Adrenal gland (tissue), 12 donors: ENCODE results near the gene RNF6. TPM values are rescaled to one million over a fixed set of nuclear protein-coding genes. Genes with fewer than 3 reads are reported as not detected.

Experiments
- DNase-seq, 7 donors: peaks; one replicate each; pipeline ENCODE4 v3.0.0-alpha.2; 2019 to 2020
- H3K27ac ChIP-seq, 5 donors: fragments of 200-600 bp; sonication (generic) in 4 of 5; 1 replicate in 3 of 5; 2 replicates in 2 of 5; pipeline versions ENCODE4 v1.5.1 to v1.8.0; 2016 to 2020; ENCODE audit warnings: mild to moderate bottlenecking in 1 of 5
- H3K27me3 ChIP-seq: fragments of 200-600 bp; 2 replicates; pipeline ENCODE4 v1.8.0; 2021
- H3K36me3 ChIP-seq, 2 donors: fragments of 200-600 bp; replicated peaks in 1 of 2; 1 replicate in 1 of 2; 2 replicates in 1 of 2; pipeline versions ENCODE4 v1.5.1 to v1.8.0; 2018 to 2022
- H3K4me1 ChIP-seq, 2 donors: fragments of 200-600 bp; replicated peaks in 1 of 2; 1 replicate in 1 of 2; 2 replicates in 1 of 2; pipeline versions ENCODE4 v1.5.1 to v1.8.0; 2018 to 2021
- H3K4me3 ChIP-seq, 4 donors: fragments of 200-600 bp; sonication (generic) in 3 of 4; one replicate each; pipeline ENCODE4 v1.5.1; 2016 to 2018
- H3K9me3 ChIP-seq, 3 donors: fragments of 200-600 bp; sonication (generic) in 1 of 3; replicated peaks in 1 of 3; 1 replicate in 2 of 3; 2 replicates in 1 of 3; pipeline versions ENCODE4 v1.5.1 to v1.8.0; 2016 to 2021
- CTCF ChIP-seq, 6 experiments: fragments of 450-650 bp in 4 of 6; fragments of 200-600 bp in 2 of 6; sonication (generic) in 1 of 6; IDR thresholded peaks; 1 replicate in 5 of 6; 2 replicates in 1 of 6; pipeline versions ENCODE4 v1.5.1 to v1.8.0; 2016 to 2021; ENCODE audit warnings: antibody characterized with exemption in 6 of 6, mild to moderate bottlenecking in 2 of 6, moderate library complexity in 1 of 6
- POLR2A ChIP-seq, 2 donors: fragments of 450-650 bp; IDR thresholded peaks; one replicate each; pipeline ENCODE4 v1.6.1; 2017; ENCODE audit warnings: antibody characterized with exemption in 2 of 2, mild to moderate bottlenecking in 2 of 2, moderate library complexity in 1 of 2
- WGBS, 4 donors: extraction: QIAGEN DNeasy Blood & Tissue Kit in 2 of 4; methylation state at CpG; one replicate each; pipeline versions ENCODE4 v1.1.5 to v1.1.7; 2013 to 2017; 5-methylcytosine and 5-hydroxymethylcytosine counted together
- intact Hi-C, 2 donors: fragments of 100-400 bp; cut with DNase I; formaldehyde crosslinking; loops; one replicate each; pipeline versions ENCODE4 v1.14.1 to v1.15.0; 2022 to 2023
- polyA plus RNA-seq, 3 donors: library from polyadenylated mRNA; stranded (reverse); fragments of 200-250 nt in 2 of 3; fragments of 350-450 nt in 1 of 3; fragmentation: Illumina TruSeq in 1 of 3; extraction: RNeasy Lipid Tissue Mini Kit (QIAGEN cat#74804) in 1 of 3; gene quantifications; one replicate each; pipeline ENCODE4 v1.2.3, GENCODE V29; 2013 to 2014
- total RNA-seq, 9 donors: library from RNA; depleted of rRNA in 4 of 9; stranded (reverse); fragments of >200 nt in 4 of 9; fragments of 120-200 nt in 1 of 9; fragmentation: NEBNext Ultra II Directional in 1 of 9; extraction: Animal tissue kit (Norgen Biotek cat#: 25700) in 1 of 9; gene quantifications; one replicate each; pipeline versions ENCODE4 v1.1.0 to v1.2.4, GENCODE V29; 2013 to 2023
- donor health status: healthy with polysubstance abuse.
- donor health status: Bipolar disorder and iron deficiency.
- donor health status: DM: yes; HTN: yes; CAD: no.
- donor health status: DM: no; HTN: no; CAD: no.
- donor health status: DM: no; HTN: no; CAD: no.
- donor health status: DM: yes; HTN: yes; CAD: no.

The RNF6 gene
- total and polyA plus RNA-seq, 12 donors: 14.4 to 70.5 (median 31.4) TPM

DNA sequence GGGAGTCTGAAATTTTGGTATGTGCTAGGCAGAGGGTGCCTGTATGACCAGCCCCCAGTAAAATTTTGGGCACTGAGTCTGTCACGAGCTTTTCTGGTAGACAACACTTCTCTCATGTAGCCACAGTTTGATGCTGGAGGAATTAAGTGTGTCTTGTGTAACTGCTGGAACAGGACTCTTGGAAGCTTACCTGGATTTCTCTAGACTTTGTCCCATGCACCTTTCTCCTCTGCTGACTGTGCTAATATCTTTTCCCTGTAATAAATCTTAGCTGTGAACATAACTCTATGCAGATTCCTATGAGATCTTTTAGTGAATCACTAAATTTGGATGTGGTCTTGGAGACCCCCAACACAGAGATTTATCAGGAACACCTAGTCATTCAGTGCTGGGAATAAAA is 13.8 kb downstream of the RNF6 start:
- Histone ChIP-seq H3K4me1 (peaks cover 0 to 2% of the 10 kb centered on the region in 2 donors), H3K4me3 (no peak overlapping the region), H3K27ac (no peak overlapping the region), H3K36me3 (peaks cover 0 to 43% of the 10 kb centered on the region in 2 donors), H3K27me3 (no peaks in the 10 kb centered on the region), H3K9me3 (no peaks in the 10 kb centered on the region)
- intact Hi-C loops: no loop called here
- no peak for TF ChIP-seq CTCF (IDR thresholded peaks at IDR 0.05)
- TF ChIP-seq POLR2A (IDR thresholded peaks at IDR 0.05): no peak
- DNase-seq: no peak
- 88 to 100% (median 93%) methylated on average over 1 of the region's 1 CpG for WGBS, 4 donors

- no peaks in the 10 kb centered on the region for H3K36me3 ChIP-seq
- peak in 1 of 7 donors; percentile 12 for DNase-seq
- peak overlapping the region in 3 of 5 donors; percentile 14 to 80 (median 67) for H3K27ac ChIP-seq
- TF ChIP-seq CTCF (IDR thresholded peaks at IDR 0.05) (no peak), POLR2A (IDR thresholded peaks at IDR 0.05) (no peak)
- H3K4me1 ChIP-seq: peaks cover 0 to 18% of the 10 kb centered on the region in 2 donors
- no peaks in the 10 kb centered on the region for H3K9me3 ChIP-seq
- H3K27me3 ChIP-seq: no peaks in the 10 kb centered on the region
- intact Hi-C loops: no loop called here
- no peak overlapping the region for H3K4me3 ChIP-seq
Measured at GRCh38 chr13:26202365-26202972, 19.6 kb downstream of the RNF6 start.

- Histone ChIP-seq H3K27me3 (no peaks in the 10 kb centered on the region), H3K9me3 (peaks cover 0 to 4% (median 0%) of the 10 kb centered on the region in 3 donors), H3K4me3 (no peak overlapping the region), H3K4me1 (peaks cover 0 to 18% of the 10 kb centered on the region in 2 donors), H3K36me3 (no peaks in the 10 kb centered on the region), H3K27ac (no peak overlapping the region)
- no peak for DNase-seq
- intact Hi-C loops: no loop called here
- no peak for TF ChIP-seq CTCF (IDR thresholded peaks at IDR 0.05)
Measured at GRCh38 chr13:26200811-26201210, 21.3 kb downstream of the RNF6 start.

DNA sequence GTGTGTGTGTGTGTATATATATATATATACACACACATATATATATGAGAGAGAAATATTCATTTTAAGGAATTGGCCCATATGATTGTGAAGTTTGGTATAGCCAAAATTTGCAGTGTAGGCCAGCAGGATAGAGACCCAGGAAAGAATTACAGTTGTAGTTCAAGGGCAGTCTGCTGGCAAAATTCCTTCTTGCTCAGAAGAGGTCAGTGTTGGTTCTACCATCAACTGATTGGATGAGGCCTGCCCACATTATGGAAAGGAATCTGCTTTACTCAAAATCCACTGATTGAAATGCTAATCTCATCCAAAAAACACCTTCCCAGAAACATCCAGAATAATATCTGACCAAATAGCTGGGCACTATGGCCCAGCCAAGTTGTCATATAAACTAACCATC is 24.0 kb downstream of the RNF6 start:
- no peak for TF ChIP-seq CTCF (IDR thresholded peaks at IDR 0.05)
- no peak for TF ChIP-seq POLR2A (IDR thresholded peaks at IDR 0.05)
- DNase-seq: no peak
- peaks cover 0 to 4% (median 0%) of the 10 kb centered on the region in 3 donors for H3K9me3 ChIP-seq
- no peak overlapping the region for H3K27ac ChIP-seq
- peaks cover 0 to 14% of the 10 kb centered on the region in 2 donors for H3K4me1 ChIP-seq
- no peak overlapping the region for H3K4me3 ChIP-seq
- H3K36me3 ChIP-seq: no peaks in the 10 kb centered on the region
- intact Hi-C loops: no loop called here
- H3K27me3 ChIP-seq: no peaks in the 10 kb centered on the region
